ENCODE data around the gene SCML1.

DNA sequence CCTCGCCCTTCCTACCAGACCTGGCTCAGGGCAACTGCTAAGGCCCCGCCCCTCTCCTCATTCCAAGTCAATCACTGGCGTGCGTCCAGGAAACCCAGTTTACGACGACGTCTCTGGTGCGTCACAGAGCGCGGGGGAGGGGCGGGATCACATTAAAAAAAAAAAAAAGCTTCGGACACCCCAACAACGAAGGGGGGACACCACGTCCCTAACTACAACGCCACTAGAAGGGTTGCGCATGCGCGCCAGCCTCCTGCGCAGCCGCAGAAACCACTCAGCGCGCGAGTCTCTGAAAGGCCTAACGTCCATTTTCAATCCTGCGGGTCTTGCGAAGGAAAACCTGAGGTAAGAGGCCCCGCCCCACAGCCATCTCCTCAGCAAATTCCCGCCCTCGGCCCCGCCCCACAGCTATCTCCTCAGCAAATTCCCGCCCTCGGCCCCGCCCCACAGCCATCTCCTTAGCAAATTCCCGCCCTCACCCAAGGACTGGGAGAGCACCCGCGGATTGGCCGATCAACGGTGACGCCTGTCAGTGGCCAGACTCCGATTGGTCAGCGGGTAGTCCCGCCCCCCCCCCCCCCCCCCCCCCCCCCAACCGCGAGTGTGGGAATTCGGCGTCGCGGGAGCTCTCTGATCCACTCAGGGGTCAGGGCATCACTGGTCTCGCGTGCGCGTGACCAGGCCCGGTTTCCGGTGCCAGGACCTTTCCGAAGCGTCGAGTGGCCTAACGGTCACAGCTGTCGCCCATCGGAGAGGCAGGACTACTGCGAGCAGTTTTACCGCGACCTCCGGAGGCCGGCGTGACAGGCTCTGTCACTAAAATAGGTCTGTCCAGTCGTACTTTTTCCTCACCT lies at the start of gene SCML1:
- TF ChIP-seq CTCF (IDR thresholded peaks at IDR 0.05) (no peak), EP300 (IDR thresholded peaks at IDR 0.05) (peak in 1 of 4 donors; percentile 65), POLR2A (IDR thresholded peaks at IDR 0.05) (peak; percentile 69 to 70), POLR2AphosphoS5 (IDR thresholded peaks at IDR 0.05) (peak; percentile 84 to 92 (median 87))

Data from sigmoid colon (tissue), 4 donors.